HEK293 (cell line): ENCODE data around the gene SAMHD1.

Experiments
- BCL11A ChIP-seq: fragments of 450-650 bp; formaldehyde crosslinking; IDR thresholded peaks from 2 replicates; pipeline ENCODE4 v1.5.1; 2016; ENCODE audit warnings: low read depth, missing biosample characterization, missing genetic modification characterization
- CTCF ChIP-seq: fragments of 450-650 bp; formaldehyde crosslinking; IDR thresholded peaks from 2 replicates; pipeline ENCODE4 v1.5.1; 2016; ENCODE audit warnings: missing biosample characterization, missing genetic modification characterization
- HOXA7 ChIP-seq: sonication (generic); formaldehyde crosslinking; IDR thresholded peaks from 2 replicates; pipeline ENCODE4 v1.8.1; 2022; ENCODE audit warnings: missing genetic modification reagents, borderline replicate concordance
- KLF9 ChIP-seq: fragments of 450-650 bp; formaldehyde crosslinking; IDR thresholded peaks from 2 replicates; pipeline ENCODE4 v1.5.1; 2016; ENCODE audit warnings: missing biosample characterization, missing genetic modification characterization, low read depth
- MYNN ChIP-seq: fragments of 450-650 bp; formaldehyde crosslinking; IDR thresholded peaks from 2 replicates; pipeline ENCODE4 v1.5.1; 2016; ENCODE audit warnings: missing biosample characterization, missing genetic modification characterization, borderline replicate concordance
- SALL2 ChIP-seq: fragments of 450-650 bp; formaldehyde crosslinking; IDR thresholded peaks from 2 replicates; pipeline ENCODE4 v1.5.0; 2017; ENCODE audit warnings: missing biosample characterization, mild to moderate bottlenecking, missing genetic modification characterization, borderline replicate concordance
- ZNF10 ChIP-seq: fragments of 450-650 bp; formaldehyde crosslinking; IDR thresholded peaks from 2 replicates; pipeline ENCODE4 v1.5.1; 2017; ENCODE audit warnings: missing biosample characterization, missing genetic modification characterization
- ZNF274 ChIP-seq, 2 experiments: fragments of 200-500 bp in 1 of 2; fragments of 450-650 bp in 1 of 2; sonication (Bioruptor generic) in 1 of 2; formaldehyde crosslinking in 1 of 2; IDR thresholded peaks; 2 replicates each; pipeline versions ENCODE4 v1.5.1 to v1.6.1; 2014 to 2016; ENCODE audit warnings: borderline replicate concordance in 1 of 2, inconsistent platforms in 1 of 2, low read length in 1 of 2, missing biosample characterization in 1 of 2, missing genetic modification characterization in 1 of 2
- ZNF350 ChIP-seq: fragments of 450-650 bp; formaldehyde crosslinking; IDR thresholded peaks from 2 replicates; pipeline ENCODE4 v1.5.0; 2017; ENCODE audit warnings: missing biosample characterization, mild to moderate bottlenecking, missing genetic modification characterization
- ZNF398 ChIP-seq: fragments of 450-650 bp; formaldehyde crosslinking; IDR thresholded peaks from 2 replicates; pipeline ENCODE4 v1.5.1; 2017; ENCODE audit warnings: missing biosample characterization, missing genetic modification characterization
- ZNF449 ChIP-seq: fragments of 450-650 bp; formaldehyde crosslinking; IDR thresholded peaks from 2 replicates; pipeline ENCODE4 v1.5.1; 2017; ENCODE audit warnings: missing biosample characterization, mild to moderate bottlenecking, missing genetic modification characterization, moderate library complexity
- ZNF621 ChIP-seq: fragments of 450-650 bp; formaldehyde crosslinking; IDR thresholded peaks from 2 replicates; pipeline ENCODE4 v1.5.1; 2017; ENCODE audit warnings: missing biosample characterization, missing genetic modification characterization

GRCh38 chr20:36919715-36920333, 31.7 kb downstream of the SAMHD1 start:
- TF ChIP-seq SALL2 (tag by site-specific recombination) (no peak), CTCF (tag by site-specific recombination) (peak; percentile 59; the same call in 1 of the 2 replicates), MYNN (no peak), BCL11A (tag by site-specific recombination) (no peak), ZNF10 (tag by site-specific recombination) (no peak), ZNF621 (tag by site-specific recombination) (no peak), ZNF398 (tag by site-specific recombination) (no peak), ZNF274 (IDR thresholded peaks at IDR 0.05; ENCODE audit: low read length) (no peak), ZNF274 (tag by site-specific recombination; IDR thresholded peaks at IDR 0.05; ENCODE audit: borderline replicate concordance) (no peak), ZNF350 (tag by site-specific recombination) (no peak), HOXA7 (no peak), ZNF449 (tag by site-specific recombination) (no peak), KLF9 (tag by site-specific recombination) (no peak)
